Mesenteric fat pad (tissue), 1 donor: Measurements from ENCODE around the gene FCHSD2. TPM values are rescaled to one million over a fixed set of nuclear protein-coding genes. Genes with fewer than 3 reads are reported as not detected.
"Not testable (repeated sequence)": the region's sequence is repeated elsewhere in the genome, so short reads cannot be mapped to it uniquely, and the experiment has no call there.

Experiments
- DNase-seq: peaks from one replicate; pipeline ENCODE4 v3.0.0-alpha.2; 2020; ENCODE audit warnings: low spot score
- total RNA-seq: library from RNA; stranded (reverse); fragmentation: NEBNext Ultra II Directional; extraction: Animal tissue kit (Norgen Biotek cat#: 25700); gene quantifications from one replicate; pipeline ENCODE4 v1.2.1, GENCODE V29; 2021
- donor health status: DM: yes; HTN: yes; CAD: no.

FCHSD2 gene
- total RNA-seq, 1 donor from 2014 or later: 54.9 TPM

- no peak for DNase-seq
These were observed 335.0 kb downstream of the FCHSD2 start for GRCh38 chr11:72807021-72807693.

GRCh38 chr11:72806378-72806777, 335.7 kb downstream of the FCHSD2 start:
- not testable (repeated sequence) for DNase-seq

GRCh38 chr11:72805216-72805615, 336.9 kb downstream of the FCHSD2 start:
- no peak for DNase-seq

- DNase-seq: no peak
These were observed 339.3 kb downstream of the FCHSD2 start for GRCh38 chr11:72802822-72803221.

- no peak for DNase-seq
These were observed 342.7 kb downstream of the FCHSD2 start for GRCh38 chr11:72799441-72799840.

- DNase-seq: no peak
These were observed 343.8 kb downstream of the FCHSD2 start for GRCh38 chr11:72798361-72798760.

- peak; percentile 98 for DNase-seq
These were observed 348.4 kb downstream of the FCHSD2 start, which contains the start of gene STARD10 for GRCh38 chr11:72793425-72794367. Gene STARD10, minus strand, starts transcription at chr11:72794047. Its CDS starts 12,866 bp downstream, at chr11:72781181.

GRCh38 chr11:72793076-72793424, 349.1 kb downstream of the FCHSD2 start:
- DNase-seq: no peak

- no peak for DNase-seq
These were observed 349.6 kb downstream of the FCHSD2 start for GRCh38 chr11:72792437-72793021.

- DNase-seq: not testable (repeated sequence)
These were observed 350.9 kb downstream of the FCHSD2 start for GRCh38 chr11:72791228-72791627.

- no peak for DNase-seq
These were observed 352.5 kb downstream of the FCHSD2 start for GRCh38 chr11:72789493-72790131.

- DNase-seq: no peak
These were observed 353.9 kb downstream of the FCHSD2 start for GRCh38 chr11:72788241-72788640.

- DNase-seq: no peak
These were observed 354.7 kb downstream of the FCHSD2 start for GRCh38 chr11:72787216-72788104.

Other genes starting within 250 kb of the FCHSD2 start
- gene P2RY2, start 76.0 kb upstream of the FCHSD2 start, total RNA-seq: 1.4 TPM
- 6.7 TPM for gene P2RY6, start 130.0 kb upstream of the FCHSD2 start, total RNA-seq
- gene ARHGEF17, start 166.0 kb upstream of the FCHSD2 start, total RNA-seq: 49.8 TPM
- 15.8 TPM for gene RELT, start 234.1 kb upstream of the FCHSD2 start, total RNA-seq